OCI-LY7 (cell line): ENCODE data around the gene CACNA1B. TPM values are rescaled to one million over a fixed set of nuclear protein-coding genes. Genes with fewer than 3 reads are reported as not detected.

ENCODE experiments used
- BruUV-seq: library from RNA; stranded (reverse); fragments of 400-500 nt; replicated peaks from 2 replicates; lab custom pipeline; 2021; lab: Mats Ljungman, UMichigan
- CTCF ChIA-PET: fragments of 300-600 bp; sonication (Branson Sonifier 250); formaldehyde crosslinking; loops from one replicate; lab custom pipeline; 2022; ENCODE audit warnings: antibody characterized with exemption; ENCODE audit not compliant: unreplicated experiment; lab: Charles Lee
- POLR2A ChIA-PET: fragments of 300-600 bp; sonication (Branson Sonifier 250); formaldehyde crosslinking; loops from one replicate; lab custom pipeline; 2022; ENCODE audit warnings: antibody characterized with exemption; lab: Charles Lee
- DNase-seq: peaks from one replicate; pipeline ENCODE4 v3.0.0-alpha.2; 2015; ENCODE audit warnings: low spot score
- H2AFZ ChIP-seq: fragments of 200-600 bp; sonication (generic), shearing (Covaris generic); 2 replicates; pipeline ENCODE4 v1.6.1; 2014; ENCODE audit warnings: mild to moderate bottlenecking, antibody characterized with exemption, low read length, moderate library complexity
- H3K27ac ChIP-seq: fragments of 200-600 bp; sonication (generic); 2 replicates; pipeline ENCODE4 v1.5.1; 2014; ENCODE audit warnings: mixed run types, low read depth, mild to moderate bottlenecking, moderate library complexity, low read length, inconsistent platforms; ENCODE audit not compliant: poor library complexity, severe bottlenecking
- H3K36me3 ChIP-seq: fragments of 200-600 bp; sonication (generic); 2 replicates; pipeline ENCODE4 v1.6.1; 2014; ENCODE audit warnings: mild to moderate bottlenecking, antibody characterized with exemption, low read length, moderate library complexity, mixed read lengths; ENCODE audit not compliant: insufficient read depth
- H3K4me1 ChIP-seq: fragments of 200-600 bp; sonication (generic); 2 replicates; pipeline ENCODE4 v1.5.1; 2014; ENCODE audit warnings: mild to moderate bottlenecking, low read length; ENCODE audit not compliant: insufficient read depth, poor library complexity, severe bottlenecking
- H3K4me2 ChIP-seq: fragments of 200-600 bp; sonication (generic); 2 replicates; pipeline ENCODE4 v1.6.1; 2014; ENCODE audit warnings: mild to moderate bottlenecking, low read length
- H3K4me3 ChIP-seq: fragments of 200-600 bp; sonication (generic); 2 replicates; pipeline ENCODE4 v1.5.1; 2014; ENCODE audit warnings: mild to moderate bottlenecking, low read depth, low read length; ENCODE audit not compliant: poor library complexity, severe bottlenecking
- H3K79me2 ChIP-seq: fragments of 200-600 bp; sonication (generic); 2 replicates; pipeline ENCODE4 v1.6.1; 2016; ENCODE audit warnings: low read depth, mild to moderate bottlenecking, low read length, moderate library complexity, mixed read lengths; ENCODE audit not compliant: insufficient read depth
- H3K9me2 ChIP-seq: fragments of 200-600 bp; sonication (generic); 2 replicates; pipeline ENCODE4 v1.6.1; 2016; ENCODE audit warnings: mild to moderate bottlenecking, low read length, mixed read lengths; ENCODE audit not compliant: insufficient read depth
- H3K9me3 ChIP-seq: fragments of 200-600 bp; sonication (generic); 2 replicates; pipeline ENCODE4 v1.6.1; 2014; ENCODE audit warnings: mild to moderate bottlenecking, mixed run types, low read length, mixed read lengths
- H4K20me1 ChIP-seq: fragments of 200-600 bp; sonication (generic); 2 replicates; pipeline ENCODE4 v1.6.1; 2014; ENCODE audit warnings: mild to moderate bottlenecking, antibody characterized with exemption, low read length, moderate library complexity, mixed read lengths; ENCODE audit not compliant: insufficient read depth
- EZH2phosphoT487 ChIP-seq: fragments of 200-600 bp; sonication (generic); IDR thresholded peaks from 2 replicates; pipeline ENCODE4 v1.6.1; 2018; ENCODE audit warnings: low read depth, borderline replicate concordance, mild to moderate bottlenecking, mixed run types, antibody characterized with exemption, low read length, moderate library complexity, mixed read lengths
- intact Hi-C: fragments of 100-400 bp; cut with micrococcal nuclease; formaldehyde crosslinking; loops from one replicate; pipeline ENCODE4 v1.10.0; 2022; ENCODE audit not compliant: unreplicated experiment
- total RNA-seq, 2 experiments: library from RNA; depleted of rRNA in 1 of 2; stranded (reverse); fragments of >200 nt in 1 of 2; shearing (Covaris generic) in 1 of 2; gene quantifications; 2 replicates each; pipeline ENCODE4 v1.2.3, GENCODE V29; 2014 to 2022
- TF ChIP-seq, protein P1 (sequence below): fragments of 200-600 bp; sonication (generic); conservative IDR thresholded peaks from 2 replicates; pipeline ENCODE4 v1.5.1; 2014; ENCODE audit warnings: mild to moderate bottlenecking, antibody characterized with exemption, low read length, moderate library complexity, mixed read lengths

The CACNA1B gene
- total RNA-seq, 2 experiments from 2014 or later: not detected

- ChIA-PET CTCF (no interaction called here), POLR2A (no interaction called here)
- Histone ChIP-seq H4K20me1 (no peaks in the 10 kb centered on the region), H3K4me1 (no peaks in the 10 kb centered on the region), H3K4me3 (no peak overlapping the region), H3K36me3 (no peaks in the 10 kb centered on the region), H3K9me3 (0 out of 2 replicates have a peak, but pooled peaks cover under 1% of the 10 kb centered on the region), H3K27ac (no peak overlapping the region), H2AFZ (no peak overlapping the region), H3K79me2 (no peaks in the 10 kb centered on the region), H3K9me2 (no peaks in the 10 kb centered on the region), H3K4me2 (no peak overlapping the region)
- BruUV-seq: no TSS peak
- no peak for DNase-seq
- intact Hi-C loops: no loop called here
- no peak for TF ChIP-seq EZH2phosphoT487
- TF ChIP-seq, protein P1, sequence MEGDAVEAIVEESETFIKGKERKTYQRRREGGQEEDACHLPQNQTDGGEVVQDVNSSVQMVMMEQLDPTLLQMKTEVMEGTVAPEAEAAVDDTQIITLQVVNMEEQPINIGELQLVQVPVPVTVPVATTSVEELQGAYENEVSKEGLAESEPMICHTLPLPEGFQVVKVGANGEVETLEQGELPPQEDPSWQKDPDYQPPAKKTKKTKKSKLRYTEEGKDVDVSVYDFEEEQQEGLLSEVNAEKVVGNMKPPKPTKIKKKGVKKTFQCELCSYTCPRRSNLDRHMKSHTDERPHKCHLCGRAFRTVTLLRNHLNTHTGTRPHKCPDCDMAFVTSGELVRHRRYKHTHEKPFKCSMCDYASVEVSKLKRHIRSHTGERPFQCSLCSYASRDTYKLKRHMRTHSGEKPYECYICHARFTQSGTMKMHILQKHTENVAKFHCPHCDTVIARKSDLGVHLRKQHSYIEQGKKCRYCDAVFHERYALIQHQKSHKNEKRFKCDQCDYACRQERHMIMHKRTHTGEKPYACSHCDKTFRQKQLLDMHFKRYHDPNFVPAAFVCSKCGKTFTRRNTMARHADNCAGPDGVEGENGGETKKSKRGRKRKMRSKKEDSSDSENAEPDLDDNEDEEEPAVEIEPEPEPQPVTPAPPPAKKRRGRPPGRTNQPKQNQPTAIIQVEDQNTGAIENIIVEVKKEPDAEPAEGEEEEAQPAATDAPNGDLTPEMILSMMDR: no peak
These were observed 203.4 kb downstream of the CACNA1B start for GRCh38 chr9:138080979-138081378.

- Histone ChIP-seq H3K79me2 (no peaks in the 10 kb centered on the region), H3K9me3 (0 out of 2 replicates have a peak, but pooled peaks cover 7% of the 10 kb centered on the region), H3K27ac (no peak overlapping the region), H3K4me1 (no peaks in the 10 kb centered on the region), H3K9me2 (no peaks in the 10 kb centered on the region), H3K4me3 (no peak overlapping the region), H2AFZ (no peak overlapping the region), H3K36me3 (no peaks in the 10 kb centered on the region), H3K4me2 (no peak overlapping the region), H4K20me1 (no peaks in the 10 kb centered on the region)
- intact Hi-C loops: no loop called here
- CTCF ChIA-PET: no interaction called here
- BruUV-seq: no TSS peak
- POLR2A ChIA-PET: no interaction called here
- DNase-seq: no peak
- no peak for TF ChIP-seq EZH2phosphoT487
- TF ChIP-seq, protein P1: no peak
These were observed 205.5 kb downstream of the CACNA1B start for GRCh38 chr9:138082918-138083636.

- TF ChIP-seq EZH2phosphoT487: no peak
- no TSS peak for BruUV-seq
- Histone ChIP-seq H3K9me2 (no peaks in the 10 kb centered on the region), H3K27ac (no peak overlapping the region), H3K9me3 (0 out of 2 replicates have a peak, but pooled peaks cover 7% of the 10 kb centered on the region), H3K4me1 (no peaks in the 10 kb centered on the region), H2AFZ (no peak overlapping the region), H3K79me2 (no peaks in the 10 kb centered on the region), H3K36me3 (no peaks in the 10 kb centered on the region), H4K20me1 (no peaks in the 10 kb centered on the region), H3K4me3 (no peak overlapping the region), H3K4me2 (no peak overlapping the region)
- CTCF ChIA-PET: no interaction called here
- no peak for DNase-seq
- POLR2A ChIA-PET: interaction anchor here (0.6 kb wide), 1 partner anchor 9 kb away, joined by 3 read pairs; no protein-coding TSS in a partner anchor
- intact Hi-C loops: no loop called here
These were observed 206.3 kb downstream of the CACNA1B start for GRCh38 chr9:138083873-138084272.
